ENCODE results near the gene ITPR2.
"Not testable (repeated sequence)": the region's sequence is repeated elsewhere in the genome, so short reads cannot be mapped to it uniquely, and the experiment has no call there.

ITPR2 gene

GRCh38 chr12:26651566-26652188, 181.3 kb downstream of the ITPR2 start:
- DNase-seq = peak; percentile 26

DNA sequence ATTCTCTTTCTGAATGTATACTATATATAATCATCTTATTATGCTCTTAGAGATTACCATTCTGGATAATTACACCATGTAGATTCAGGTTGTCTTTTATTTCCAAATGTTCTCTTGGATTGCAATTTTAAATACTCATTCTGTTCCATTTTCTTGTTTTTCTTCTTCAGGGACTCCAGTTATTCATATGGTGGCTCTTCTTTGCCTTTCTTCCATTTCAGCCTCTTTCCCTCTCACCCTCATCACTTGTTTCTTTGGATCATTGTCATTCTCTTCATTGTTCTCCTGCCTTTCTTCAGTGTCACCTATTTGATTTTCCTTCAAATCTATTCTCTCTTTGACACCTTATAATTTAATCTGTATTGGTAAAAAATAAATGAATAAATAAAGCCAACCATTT, 182.0 kb downstream of the ITPR2 start:
- no peak for DNase-seq

DNA sequence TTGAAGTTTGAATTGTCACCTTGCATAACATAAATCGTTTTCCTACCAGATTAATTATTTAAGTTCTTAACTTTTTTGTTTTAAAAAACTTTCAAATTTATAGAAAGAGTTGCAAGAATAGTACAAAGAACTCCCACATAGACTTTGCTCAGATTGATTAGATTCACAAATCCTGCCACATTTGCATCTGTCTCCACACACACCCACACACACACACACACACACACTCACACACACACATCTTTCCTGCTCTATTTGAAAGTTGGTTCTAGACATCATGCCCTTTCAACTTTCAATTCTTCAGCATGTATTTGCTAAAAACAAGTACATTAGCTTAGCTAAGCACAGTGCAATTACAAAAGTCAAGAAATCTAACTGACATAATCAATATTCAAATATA, 184.0 kb downstream of the ITPR2 start:
- no peak for DNase-seq

- DNase-seq = no peak
Measured at GRCh38 chr12:26648584-26648983, 184.4 kb downstream of the ITPR2 start.

DNA sequence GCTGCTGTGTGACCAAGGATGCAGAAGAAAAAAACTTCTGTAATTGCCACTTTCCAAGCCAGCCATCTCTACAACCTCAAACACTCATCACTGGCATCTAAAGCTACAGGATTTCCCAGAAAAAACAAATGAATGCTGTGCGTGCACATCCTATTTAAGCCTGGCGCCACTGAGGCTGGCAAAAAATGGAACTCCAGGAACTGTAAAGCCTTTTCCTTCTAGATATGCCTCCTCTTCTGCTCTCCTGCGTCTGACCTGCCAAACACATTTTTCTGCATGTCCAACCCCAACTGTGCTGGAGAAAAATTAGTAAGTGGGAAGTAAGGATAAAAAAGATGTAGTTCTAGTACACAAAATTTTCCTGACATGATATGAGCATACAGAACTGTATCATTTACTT, 184.9 kb downstream of the ITPR2 start:
- DNase-seq = no peak

DNA sequence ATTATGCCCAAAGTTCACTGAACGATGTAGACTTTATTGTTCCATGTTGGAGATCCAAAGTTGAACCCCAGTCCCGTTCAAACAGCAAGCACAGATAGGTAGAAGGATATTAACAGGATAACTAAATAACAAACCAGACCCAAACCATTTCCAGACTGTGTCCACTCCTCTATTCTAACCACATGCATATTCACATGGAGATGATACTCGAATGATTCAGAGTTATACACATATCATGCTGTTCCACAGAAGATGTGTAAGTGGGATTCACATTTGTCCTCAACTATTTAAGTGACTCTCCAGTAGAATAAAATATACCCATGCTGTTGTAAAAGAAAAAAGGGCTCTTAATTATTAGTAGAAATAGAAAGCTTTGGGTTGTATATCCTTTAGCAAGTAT, 185.9 kb downstream of the ITPR2 start:
- DNase-seq = no peak

GRCh38 chr12:26646571-26646970, 186.4 kb downstream of the ITPR2 start:
- no peak for DNase-seq

GRCh38 chr12:26644376-26644775, 188.6 kb downstream of the ITPR2 start:
- not testable (repeated sequence) for DNase-seq

GRCh38 chr12:26643532-26644315, 189.3 kb downstream of the ITPR2 start:
- no peak for DNase-seq

DNA sequence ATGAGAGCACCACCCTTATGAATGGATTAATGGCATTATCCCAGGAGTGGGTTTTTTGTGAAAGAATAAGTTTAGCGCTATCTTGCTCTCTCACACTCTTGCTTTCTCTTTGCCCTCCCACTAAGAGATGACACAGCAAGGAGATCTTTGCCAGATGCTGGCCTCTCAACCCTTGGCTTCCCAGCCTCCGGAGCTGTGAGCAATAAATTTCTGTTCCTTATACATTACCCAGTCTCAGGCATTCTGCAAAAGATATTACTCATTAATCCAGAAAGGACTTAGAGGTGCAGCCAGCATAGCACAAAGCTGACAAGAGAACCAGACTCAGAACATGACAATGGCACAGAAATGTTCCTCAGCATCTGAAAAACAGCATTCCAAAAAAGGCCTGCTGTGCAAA, 190.6 kb downstream of the ITPR2 start:
- no peak for DNase-seq

- DNase-seq = no peak
Measured at GRCh38 chr12:26636710-26637328, 196.2 kb downstream of the ITPR2 start.

DNA sequence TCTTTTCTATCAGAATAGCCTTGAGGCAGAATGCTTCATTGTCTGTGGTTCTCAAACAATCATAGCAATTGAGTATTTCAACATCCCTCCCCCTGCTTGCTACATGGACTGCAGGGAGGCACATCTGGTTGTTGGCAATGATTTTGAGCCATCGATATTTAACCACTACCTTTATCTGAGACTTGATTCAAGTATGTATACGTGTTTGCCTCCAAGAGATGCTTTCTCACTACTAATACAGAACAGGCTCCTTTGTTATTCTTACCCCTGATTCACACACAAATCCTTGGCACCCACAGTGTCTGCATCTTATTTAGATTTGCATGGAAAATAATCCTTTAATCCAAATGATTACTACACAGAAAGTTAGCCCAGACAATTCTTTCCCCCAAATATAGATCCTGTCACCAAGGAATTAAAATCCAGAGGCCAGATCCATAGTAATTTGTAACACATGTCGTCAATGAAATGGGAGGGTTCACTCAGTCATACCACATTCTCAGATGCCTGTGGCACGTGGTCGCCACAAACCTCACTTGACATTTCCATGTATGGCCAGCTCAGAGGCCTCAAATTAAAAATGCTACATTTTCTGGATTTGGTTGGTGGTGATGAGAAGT, 199.3 kb downstream of the ITPR2 start:
- DNase-seq = no peak

DNA sequence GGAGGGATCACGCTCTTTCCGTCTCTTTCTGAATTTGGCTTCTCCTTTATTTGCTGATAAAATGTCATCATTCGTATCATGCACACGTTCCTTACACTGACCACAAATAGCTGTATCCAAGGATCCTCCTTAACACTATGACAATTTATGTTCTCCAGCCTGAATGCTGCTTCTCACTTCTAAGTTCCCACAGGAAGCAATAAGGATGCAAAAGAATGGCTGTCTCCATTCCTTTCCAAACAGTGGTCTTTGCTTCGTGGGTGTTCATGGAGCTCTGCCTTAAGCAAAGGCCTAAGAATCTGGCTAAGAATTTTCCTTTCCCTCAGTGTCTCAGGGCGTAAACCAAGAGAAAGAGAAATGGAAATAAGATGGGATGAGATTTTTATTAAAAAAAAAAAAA, 200.2 kb downstream of the ITPR2 start:
- DNase-seq = no peak

- no peak for DNase-seq
Measured at GRCh38 chr12:26631846-26632245, 201.1 kb downstream of the ITPR2 start.

DNA sequence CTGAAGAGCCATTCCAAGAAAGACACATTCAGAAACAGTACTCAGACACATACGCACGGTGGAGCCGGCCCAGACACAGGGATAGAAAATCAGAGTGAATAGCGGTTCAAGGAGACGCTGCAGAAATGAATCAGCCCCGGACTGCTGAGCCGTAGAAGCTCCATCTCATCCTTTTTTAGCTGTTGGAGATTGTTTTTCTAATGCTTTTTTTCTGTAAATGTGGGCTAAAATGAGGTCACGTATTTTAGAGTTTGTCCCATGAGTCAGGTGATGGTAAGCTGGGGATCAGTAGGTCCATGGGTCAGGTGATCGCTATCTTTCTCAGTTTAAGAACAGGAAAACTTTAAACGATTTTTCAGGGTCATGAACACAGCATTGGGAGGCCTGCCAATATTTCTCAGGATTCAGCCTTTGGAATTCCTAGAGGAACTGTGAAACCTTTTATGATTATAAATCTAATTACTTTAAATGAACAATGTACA, 202.4 kb downstream of the ITPR2 start:
- no peak for DNase-seq

- no peak for DNase-seq
Measured at GRCh38 chr12:26629864-26630263, 203.1 kb downstream of the ITPR2 start.

GRCh38 chr12:26628234-26628633, 204.8 kb downstream of the ITPR2 start:
- DNase-seq = no peak

- no peak for DNase-seq
Measured at GRCh38 chr12:26627335-26627734, 205.7 kb downstream of the ITPR2 start.

- no peak for DNase-seq
Measured at GRCh38 chr12:26623136-26623535, 209.9 kb downstream of the ITPR2 start.

GRCh38 chr12:26622601-26623000, 210.4 kb downstream of the ITPR2 start:
- DNase-seq = no peak

- DNase-seq = no peak
Measured at GRCh38 chr12:26621932-26622331, 211.1 kb downstream of the ITPR2 start.

- no peak for DNase-seq
Measured at GRCh38 chr12:26620907-26621306, 212.1 kb downstream of the ITPR2 start.

- DNase-seq = no peak
Measured at GRCh38 chr12:26617513-26617912, 215.5 kb downstream of the ITPR2 start.
